CD4-positive, alpha-beta T cell treated with Interleukin-2 at 100 ng/mL for 4 hours (primary cell): Measurements from ENCODE around the gene ACSL3.
"Not testable (repeated sequence)": the region's sequence is repeated elsewhere in the genome, so short reads cannot be mapped to it uniquely, and the experiment has no call there.

Experiments
- DNase-seq: peaks from one replicate; pipeline ENCODE4 v3.0.0-alpha.2; 2020; ENCODE audit warnings: low spot score

Gene ACSL3

DNA sequence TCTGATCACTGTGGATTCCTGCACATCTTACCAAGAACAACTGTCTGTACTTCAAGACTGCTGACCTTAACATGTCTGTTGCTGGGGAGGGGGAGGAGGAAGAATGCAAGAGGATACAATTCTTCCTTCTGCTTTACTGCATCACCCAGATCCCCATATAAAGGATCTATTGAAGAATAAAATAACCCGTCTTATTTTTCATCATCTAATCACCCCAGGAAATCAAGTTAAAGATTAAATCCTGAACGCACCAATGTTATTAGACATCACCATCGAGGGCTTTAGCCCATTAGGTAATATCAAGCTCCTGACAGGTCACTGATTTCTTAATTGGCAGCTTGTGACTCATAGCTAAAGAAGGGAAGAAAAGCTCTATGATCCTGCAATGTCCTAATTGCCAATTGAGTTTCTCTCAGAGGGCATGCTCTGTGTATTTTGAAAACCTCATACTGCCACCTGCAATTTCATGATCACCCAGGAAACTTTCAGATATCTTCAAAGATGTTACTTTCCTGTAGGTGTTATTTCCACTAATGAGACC is 115.8 kb downstream of the ACSL3 start:
- DNase-seq: no peak

DNA sequence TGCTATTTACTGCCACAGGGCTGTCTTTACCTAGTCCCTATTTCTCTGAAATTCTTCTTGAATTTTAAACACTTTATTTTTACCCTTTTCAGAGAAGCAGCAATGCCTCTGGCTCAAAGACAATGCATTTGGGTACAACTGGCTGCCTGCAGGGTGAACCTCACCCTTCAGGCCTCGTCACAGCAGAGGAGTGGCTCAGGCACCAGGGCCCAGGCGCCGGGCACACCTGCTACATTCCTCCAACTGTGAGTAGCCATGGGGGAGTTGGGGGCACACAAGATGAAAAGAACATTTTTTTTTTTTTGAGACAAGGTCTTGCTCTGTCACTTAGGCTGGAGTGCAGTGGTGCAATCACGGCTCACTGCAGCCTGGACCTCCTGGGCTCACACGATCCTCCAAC is 116.3 kb downstream of the ACSL3 start:
- DNase-seq: no peak

DNA sequence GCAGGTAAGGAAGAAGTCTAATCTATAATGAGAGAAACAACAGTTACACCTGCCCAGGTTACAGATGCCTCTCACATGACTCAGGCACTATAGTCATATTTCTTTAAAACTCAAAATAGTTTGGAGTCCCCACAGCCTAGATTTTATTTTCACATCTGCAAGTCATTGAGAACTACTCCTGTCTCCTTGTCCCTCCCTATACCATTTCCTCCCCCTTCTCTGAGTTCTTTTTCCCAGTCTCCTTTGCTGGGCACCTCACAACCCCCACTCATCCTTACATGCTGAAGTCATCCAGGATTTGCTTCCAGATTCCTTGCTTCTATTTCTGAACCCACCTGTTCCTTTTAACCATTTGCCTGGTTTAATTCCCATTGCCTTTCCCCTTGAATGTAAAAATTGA is 118.0 kb downstream of the ACSL3 start:
- no peak for DNase-seq

DNA sequence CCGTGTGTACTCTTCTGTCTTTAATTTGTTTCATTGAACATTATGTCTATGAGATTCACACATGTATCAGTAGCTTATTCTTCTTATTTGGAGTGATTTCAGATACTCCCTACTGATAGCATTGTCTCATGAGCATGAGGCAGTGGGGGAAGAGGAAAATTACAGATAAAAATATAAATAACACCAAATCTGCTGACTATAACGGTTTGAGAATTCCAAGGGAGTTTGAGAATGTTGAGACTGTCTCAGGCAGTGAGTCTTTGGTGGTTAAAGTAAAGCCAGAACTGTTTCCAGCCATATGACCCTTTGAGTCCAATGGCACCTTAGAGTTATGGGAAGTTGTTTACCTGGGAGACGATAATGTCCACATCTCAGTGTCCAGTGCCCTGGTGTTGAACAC is 118.6 kb downstream of the ACSL3 start:
- no peak for DNase-seq

DNA sequence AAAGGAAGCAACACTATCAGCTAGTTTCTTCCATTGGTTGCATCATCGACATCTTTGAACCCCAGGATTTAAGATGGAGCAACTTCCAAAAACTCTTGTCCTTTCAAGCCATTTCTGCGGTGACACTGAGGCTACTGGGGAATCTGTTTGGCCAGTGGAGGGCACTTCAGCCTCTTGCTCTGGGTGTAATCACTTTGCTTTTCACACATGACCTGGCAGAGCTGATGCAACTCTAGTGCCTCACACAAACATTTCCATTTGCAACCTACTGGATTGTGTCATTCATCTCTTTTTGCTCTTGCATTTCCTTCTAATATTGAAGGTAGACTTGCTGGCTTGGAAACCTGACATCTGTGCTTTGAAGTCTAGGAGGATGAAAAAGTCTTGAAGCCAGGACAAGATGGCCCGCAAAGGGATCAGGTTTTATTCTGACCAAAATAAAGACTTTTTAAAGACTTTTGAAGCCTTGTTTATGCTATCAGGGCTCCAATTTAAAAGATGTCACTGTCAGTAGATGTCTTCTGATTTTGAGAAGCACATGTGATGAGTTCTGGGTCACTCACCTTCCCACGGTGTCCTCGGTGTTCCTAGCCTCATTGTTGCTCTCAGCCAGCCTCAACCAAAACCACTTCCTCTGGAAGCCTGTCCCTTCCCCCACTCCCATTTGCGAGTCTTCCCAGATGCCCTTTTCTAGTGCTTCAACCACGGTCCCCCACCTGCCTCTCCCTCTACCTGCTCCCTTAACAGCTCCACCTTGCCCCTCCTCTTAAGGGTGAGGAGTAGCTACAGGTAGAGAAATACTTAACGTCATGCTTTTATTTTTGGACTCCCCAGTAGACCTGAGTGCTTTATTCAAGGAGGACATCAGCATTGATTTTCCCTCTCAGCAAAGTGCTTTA is 121.4 kb downstream of the ACSL3 start:
- DNase-seq: no peak

DNA sequence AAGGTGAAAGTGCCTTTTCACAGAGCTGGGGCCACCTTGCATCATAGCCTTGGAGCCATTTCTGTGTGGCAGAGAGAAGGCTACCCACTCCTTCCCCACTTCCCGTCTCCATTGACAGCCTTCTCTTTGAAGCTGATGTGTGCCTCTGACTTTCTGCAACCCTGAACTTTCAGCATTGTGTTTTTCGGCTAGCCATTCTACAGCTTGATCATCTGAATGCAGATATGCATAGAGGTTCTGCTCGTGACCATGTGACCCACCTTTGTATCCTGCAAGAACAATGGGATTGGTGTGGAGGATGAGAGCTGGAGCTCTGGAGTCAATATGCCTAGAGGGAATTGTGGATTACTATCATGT is 122.1 kb downstream of the ACSL3 start:
- no peak for DNase-seq

DNA sequence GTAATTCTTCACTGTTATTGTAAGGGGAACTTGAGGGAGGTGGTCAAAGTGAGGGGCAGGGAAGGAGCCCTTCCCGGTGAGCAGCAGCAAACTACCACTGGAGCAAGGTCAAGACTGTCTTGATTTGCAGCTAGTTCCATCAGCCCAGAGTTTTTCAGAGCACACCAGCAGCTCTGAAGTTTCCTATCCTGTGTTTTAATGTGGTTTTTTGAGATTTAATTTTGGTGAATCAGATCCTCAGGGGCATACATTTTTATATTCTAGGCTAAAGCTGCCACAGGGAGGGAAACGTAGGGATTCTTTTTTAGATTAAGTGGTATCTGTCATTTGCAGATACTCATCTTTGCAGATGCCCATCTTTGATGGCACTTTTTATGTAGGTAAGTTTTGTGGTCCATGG is 124.1 kb downstream of the ACSL3 start:
- no peak for DNase-seq

DNA sequence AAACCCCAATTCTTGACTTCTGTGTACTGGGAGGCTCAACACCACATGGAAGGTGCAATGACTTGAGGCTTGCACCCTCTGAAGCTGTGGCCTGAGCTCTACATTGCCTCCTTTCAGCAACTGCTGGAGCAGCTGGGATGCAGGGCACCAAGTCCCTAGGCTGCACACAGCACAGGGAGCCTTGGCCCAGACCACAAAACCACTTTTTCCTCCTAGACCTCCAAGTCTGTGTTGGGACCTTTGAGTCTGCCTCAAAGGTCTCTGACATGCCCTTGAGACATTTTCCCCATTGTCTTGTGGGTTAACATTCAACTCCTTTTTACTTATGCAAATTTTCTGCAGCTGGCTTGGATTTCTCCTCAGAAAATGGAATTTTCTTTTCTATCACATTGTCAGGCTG is 128.6 kb downstream of the ACSL3 start:
- no peak for DNase-seq

DNA sequence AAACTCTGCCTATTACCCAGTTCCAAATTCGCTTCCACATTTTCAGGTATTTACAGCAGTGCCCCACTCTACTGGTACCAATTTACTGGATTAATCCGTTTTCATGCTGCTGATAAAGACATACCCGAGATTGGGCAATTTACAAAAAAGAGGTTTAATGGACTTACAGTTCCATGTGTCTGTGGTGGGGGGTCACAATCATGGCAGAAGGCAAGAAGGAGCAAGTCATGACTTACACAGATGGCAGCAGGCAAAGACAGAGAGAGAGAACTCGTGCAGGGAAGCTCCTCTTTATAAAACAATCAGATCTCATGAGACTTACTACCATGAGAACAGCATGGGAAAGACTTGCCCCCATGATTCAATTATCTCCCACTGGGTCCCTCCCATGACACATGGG is 129.4 kb downstream of the ACSL3 start:
- not testable (repeated sequence) for DNase-seq

DNA sequence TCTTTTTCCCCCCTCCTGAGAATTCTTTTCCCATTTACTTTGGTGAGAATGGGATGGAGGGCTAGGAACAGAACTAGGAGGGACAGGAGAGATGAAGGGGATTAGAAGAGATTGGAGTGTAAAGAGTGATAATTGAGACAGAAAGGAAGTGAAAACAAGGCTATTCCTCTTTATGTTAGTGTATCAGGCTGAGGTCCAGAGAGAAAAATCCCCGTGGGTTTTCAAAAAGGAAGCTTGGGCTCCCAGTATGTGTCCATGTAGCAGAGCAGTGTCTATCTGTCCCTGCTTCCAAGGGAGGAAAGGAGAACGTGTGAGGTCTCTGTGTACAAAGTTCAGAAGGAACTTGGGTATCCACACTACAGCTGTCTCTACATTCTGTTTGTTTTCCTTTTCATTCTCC is 131.3 kb downstream of the ACSL3 start:
- DNase-seq: no peak
